ENCODE measurements around the gene ASB18.

DNA sequence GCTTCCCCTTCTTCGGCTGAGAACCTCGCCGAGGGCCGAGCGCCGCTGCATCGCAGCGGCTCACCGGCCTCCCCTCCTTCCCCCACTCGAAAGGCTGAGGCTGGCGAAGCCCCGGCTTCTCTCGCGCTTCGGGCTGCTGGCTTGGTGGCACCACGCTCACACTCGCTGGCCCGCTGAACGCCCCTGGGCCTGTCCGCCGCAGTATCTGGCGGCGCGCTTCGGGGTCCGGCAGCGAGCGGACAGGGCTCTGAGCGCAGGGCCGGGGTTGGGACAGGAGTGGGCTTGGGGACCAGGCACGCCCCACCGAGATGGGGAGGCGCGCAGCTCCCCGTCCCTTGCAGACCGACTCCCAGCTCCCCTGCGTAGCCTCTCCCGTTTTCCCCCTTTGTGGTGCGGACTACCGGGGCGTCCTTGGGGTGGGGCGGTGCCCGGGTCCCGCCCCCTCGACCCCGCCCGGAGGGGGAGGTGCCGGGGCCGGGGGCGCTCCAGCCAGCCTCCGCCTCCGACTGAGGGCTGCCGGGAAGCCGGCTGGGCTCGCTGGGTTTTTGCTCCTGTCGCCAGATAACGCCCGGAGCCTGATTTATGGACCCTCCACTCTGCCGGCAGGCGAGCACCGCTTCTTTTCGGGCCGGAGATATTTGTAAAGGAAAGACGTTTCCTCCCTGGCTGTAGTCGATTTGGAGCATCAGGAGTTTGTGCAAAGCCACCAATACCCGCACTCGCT, 99.8 kb downstream of the ASB18 start:
- TF ChIP-seq, protein P1, sequence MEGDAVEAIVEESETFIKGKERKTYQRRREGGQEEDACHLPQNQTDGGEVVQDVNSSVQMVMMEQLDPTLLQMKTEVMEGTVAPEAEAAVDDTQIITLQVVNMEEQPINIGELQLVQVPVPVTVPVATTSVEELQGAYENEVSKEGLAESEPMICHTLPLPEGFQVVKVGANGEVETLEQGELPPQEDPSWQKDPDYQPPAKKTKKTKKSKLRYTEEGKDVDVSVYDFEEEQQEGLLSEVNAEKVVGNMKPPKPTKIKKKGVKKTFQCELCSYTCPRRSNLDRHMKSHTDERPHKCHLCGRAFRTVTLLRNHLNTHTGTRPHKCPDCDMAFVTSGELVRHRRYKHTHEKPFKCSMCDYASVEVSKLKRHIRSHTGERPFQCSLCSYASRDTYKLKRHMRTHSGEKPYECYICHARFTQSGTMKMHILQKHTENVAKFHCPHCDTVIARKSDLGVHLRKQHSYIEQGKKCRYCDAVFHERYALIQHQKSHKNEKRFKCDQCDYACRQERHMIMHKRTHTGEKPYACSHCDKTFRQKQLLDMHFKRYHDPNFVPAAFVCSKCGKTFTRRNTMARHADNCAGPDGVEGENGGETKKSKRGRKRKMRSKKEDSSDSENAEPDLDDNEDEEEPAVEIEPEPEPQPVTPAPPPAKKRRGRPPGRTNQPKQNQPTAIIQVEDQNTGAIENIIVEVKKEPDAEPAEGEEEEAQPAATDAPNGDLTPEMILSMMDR (IDR thresholded peaks at IDR 0.05; ENCODE audit: low read depth, low read length), result no peak
- TF ChIP-seq EZH2phosphoT487 (IDR thresholded peaks at IDR 0.05; ENCODE audit: low read depth), result no peak

All from OCI-LY3 (cell line).